DMS 273 treated with DMSO at 0.1 percent for 48 hours (cell line): ENCODE measurements around the gene PCSK6.

Experiments used
- DNase-seq: peaks from one replicate; lab custom pipeline; 2025; lab: John Stamatoyannopoulos, UW

The PCSK6 gene

DNA sequence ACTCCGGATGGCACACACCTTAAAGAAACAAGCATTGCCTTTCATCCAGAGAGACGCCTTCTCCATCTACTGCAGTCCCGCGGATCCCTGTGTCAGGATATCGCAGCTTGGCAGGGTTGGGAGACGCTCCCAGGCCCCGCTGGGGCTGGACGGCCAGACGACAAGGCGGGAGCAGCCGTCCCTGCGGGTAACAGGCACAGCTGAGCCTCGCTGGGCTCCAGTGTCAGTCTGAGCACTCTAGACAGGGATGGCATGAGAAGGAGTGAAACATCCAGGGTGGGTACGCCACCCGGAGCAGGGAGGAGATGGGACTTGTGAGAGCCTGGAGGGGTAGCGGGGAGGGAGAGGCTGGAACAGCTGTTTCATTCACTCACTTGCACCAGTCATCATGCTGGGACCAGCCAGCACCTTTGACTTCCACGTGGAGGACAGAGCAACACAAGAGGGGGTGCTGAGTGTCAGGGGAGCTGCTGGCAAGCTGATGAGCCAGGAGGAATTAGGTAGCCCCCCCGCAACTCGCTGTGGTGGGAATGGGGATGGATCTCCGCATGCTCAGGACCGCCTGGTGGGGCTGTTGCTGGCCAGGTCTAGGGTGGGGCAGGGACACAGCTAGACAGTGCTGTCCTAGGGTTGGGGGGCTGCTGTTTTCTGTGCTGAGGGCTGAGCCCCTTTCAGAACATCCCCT lies 162.9 kb downstream of the PCSK6 start:
- no peak for DNase-seq

DNA sequence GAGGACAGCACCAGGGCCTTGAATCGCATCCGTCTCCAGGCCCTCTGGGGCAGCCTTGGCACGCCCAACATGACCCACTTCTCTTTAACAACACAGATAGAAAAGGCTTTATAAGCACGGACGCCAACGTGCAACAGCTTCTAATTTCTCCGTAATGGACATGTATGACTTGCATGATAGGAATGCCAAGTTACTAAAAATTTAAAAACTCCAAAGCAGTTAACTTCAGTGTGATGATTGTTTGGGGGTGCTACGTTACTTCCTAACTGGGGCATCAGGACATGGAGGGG lies 163.5 kb downstream of the PCSK6 start:
- no peak for DNase-seq

DNA sequence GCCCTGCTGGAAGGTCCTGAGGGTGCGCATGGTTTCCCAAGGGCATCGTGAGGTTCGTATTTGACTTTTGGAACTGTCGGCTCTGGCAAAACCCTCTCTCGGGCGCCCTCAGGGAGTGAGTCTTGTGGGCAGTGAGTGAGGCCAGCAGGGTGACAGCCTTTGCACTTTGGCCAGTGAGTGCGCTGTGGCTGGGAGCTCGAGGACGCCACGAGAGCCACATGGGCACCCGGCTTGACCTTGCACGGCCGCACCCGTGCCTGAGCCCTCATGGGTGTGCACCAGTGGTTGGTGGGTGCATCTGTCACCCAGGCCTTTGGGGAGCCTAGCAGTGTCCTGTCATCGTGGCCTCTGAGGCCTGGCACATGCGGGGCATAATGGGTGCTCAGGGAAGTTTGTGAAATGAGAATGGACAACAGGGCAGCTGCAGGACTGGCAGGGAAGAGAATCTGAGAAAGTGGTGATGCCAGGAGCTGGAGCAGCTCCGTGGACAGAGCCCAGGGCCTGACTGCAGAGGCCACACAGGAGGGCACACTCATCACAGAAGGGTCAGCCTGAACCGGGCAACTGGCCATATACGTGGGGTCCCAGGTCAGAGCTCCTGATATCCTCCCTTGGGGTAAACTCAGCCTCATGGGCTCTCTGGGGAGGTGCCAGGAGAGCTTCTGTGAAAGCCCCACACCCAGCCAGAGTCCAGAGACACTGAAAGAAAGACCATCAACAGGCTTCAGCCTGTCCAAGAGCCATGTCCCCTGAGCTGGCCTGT lies 164.1 kb downstream of the PCSK6 start:
- DNase-seq, result no peak

DNA sequence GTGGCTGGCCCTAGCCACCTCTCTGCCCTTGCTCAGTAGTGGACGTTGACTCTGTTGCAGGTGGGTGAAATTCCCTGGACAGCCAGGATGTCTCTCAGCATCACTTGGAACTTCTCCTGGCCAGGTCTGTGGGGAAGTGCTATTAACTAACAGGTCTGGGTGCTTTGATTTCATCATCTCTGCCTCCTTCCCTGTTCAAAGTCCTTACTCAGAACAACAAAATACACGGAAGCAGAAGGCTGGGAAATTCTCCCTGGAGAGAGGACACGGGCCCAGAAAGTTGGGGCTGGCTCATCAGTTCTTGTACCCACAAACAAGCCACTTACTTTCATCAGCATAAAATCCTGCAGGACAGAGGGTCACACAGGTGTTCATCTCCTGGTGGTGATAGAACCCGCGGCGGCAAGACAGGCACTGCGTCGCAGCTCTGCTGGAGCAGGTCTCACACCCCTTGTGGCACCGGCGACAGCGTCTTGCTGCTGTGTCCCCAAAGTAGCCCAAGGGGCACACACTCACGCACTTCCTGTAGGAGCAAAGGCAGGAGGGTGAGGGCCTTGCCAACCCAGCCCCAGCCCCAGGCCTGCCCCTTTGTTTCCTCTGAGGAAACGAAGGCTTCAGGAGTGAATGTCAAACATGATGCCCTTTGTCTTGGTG lies 164.9 kb downstream of the PCSK6 start:
- no peak for DNase-seq

DNA sequence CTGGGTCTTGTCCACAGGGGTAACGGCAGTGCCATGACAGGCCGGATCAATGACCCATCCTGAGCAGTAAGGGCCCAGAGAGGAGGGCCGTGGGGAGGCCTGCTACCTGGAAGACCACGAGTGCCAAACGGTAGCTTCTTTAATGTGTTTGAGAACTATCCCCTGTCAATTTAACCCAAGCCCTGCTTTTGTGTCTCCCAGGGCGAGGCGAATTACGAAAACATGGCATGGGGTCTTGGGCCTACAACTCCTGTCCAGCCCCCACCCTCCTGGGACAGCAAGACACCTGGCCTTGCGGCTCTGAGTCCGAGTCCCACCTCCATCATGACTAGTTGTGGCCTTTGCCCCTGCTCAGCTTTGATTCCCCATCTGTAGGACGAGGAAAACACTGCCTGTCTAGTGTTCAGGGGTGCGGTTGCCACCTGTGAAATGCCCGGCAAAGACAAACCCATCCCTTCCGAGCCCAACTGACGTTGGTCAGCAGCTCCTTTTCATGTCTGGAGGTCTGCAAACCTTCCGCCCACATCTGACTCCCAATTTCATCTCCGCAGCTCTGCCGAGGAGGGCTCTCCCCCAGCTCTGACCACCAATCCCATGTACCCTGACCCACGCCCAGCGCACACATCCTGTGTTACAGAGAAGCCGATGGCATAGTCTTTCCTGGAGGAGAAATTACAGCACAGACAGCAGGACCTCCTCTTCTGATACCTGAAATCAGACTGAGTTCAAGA lies 165.5 kb downstream of the PCSK6 start:
- DNase-seq, result no peak

DNA sequence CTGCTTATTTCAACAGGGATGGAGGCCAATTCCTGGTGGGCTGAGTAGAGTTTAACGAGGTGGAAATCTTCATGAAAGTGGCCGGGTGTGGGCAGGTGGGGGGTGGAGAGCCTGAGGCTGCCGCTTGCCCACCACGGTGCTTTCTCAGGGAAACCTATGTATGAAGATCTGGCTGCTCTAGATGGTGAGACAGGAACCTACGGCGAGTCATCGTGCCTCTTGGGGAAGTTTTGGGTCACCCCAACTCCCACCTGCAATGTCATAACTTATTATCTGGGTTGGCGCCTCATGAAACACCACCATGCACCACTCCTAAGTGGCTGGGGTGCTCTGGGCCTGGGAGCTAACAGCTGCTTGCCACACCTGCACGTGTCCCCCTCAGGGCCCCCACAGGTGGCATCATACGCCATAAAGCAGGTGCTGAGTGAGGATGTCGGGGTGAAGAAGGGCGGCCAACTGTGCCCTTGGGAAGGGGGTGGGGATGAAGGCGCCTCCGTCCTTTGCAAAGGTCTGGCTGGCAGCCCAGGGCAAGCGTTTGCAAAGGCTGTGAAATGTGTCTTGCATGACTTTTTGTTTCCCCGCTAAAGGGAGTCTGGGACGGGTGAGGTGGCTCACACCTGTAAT lies 166.5 kb downstream of the PCSK6 start:
- DNase-seq, result no peak

DNA sequence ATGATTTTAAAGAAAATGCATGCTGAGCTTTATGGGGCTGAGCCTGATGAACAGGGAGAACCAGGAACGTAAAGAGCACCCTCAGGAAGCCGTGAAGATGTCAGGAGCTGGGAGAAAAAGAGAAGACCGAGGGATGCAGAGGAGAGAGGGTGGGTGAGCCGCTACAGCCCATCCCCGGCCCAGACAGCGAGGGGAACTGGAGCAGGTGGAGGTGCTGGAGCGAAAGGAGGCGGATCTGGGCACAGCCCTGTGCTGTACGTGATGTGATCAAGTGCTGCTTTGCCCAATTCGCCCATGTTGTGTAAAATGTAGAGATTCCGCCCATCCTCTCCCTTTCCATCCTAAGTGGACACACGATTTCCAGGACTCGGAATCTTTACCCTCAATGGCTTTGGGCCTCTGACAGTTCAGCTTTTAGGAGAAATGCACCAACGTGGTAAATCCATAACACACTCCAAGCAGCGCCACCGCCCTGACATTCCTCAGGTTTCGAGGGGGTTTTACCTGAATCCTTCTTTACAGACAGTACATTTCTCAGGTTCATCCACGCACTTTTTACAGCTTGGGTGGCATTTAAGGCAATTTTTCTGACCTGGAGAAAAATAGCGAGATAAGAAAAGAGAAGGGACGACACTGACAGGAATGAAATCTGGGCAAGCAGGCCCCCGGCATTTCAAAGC lies 167.4 kb downstream of the PCSK6 start:
- DNase-seq, result no peak

DNA sequence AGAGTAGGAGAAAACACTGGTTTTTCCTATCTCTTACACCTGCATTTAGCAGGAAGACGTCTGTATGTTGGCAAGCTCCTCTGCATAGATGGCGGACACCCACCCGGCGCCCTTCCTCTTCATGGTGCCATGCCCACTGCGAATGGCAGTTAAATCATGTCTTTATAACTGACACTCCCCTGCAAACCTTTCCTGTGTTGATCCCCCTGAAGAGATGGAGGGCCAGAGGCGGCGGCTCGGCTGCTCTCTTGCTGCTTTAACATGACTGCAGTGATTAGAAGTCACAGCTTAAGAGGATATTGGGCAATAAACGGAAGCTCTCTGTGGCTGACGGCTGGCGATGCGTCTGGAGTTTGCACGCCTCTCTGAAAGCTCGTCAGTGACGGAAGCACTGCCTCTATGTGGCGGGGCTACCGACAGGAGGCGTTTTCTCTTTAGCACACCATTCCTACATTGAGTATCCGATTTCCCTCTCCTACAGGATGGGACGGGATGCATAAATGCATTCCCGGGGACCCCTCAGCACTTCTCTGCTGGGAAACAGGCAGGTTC lies 168.9 kb downstream of the PCSK6 start:
- no peak for DNase-seq

DNA sequence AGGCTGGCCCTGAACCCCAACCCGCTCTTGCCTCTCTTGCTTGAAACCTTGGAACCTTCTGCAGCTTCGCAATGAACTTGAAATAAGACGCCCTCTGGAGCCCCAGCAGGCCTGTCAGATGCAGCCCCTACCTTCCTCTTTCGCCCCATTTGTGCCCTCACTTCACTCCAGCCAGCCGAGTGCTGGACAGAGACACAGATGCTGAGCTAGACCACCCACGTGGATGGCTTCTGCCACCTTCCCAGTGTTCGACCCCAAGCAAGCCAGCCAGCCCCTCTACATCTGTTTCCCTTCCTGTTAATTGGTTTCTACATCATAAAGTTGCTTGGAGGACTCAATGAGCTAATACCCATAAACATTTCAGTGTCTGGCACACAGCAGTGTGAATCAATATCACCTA lies 170.7 kb downstream of the PCSK6 start:
- no peak for DNase-seq

DNA sequence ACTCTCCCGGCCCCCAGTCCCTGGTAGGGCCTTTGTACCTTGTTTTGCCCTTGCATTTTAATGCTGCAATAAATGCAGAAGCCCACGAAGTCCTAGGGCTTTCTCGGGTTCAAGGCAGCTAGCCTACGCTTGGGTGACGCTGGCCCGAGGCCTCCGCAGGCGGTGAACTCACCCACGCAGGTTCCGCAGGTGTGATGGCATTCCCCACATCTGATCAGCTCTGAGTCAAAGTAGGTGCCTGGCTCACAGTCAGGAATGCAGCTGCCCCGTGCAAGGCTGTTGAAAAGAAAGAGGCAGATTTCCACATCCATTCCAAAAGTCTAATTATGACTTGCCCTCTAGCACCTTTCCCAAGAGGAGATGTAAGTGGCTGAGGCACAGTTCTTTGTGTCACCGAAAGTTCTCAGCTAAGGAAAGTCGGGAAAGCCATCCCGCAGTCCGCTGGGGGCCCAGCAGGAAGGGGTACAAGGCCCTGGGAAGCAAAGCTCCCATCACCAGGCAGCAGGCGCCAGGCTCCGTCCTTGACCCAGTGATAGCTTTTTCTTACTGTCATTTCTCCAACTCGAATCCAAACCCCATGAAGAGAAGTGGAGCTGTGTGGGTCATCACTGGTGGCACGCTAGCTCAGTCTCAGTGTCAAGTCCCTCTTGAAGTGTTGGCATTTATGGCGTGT lies 171.2 kb downstream of the PCSK6 start:
- DNase-seq, result no peak

DNA sequence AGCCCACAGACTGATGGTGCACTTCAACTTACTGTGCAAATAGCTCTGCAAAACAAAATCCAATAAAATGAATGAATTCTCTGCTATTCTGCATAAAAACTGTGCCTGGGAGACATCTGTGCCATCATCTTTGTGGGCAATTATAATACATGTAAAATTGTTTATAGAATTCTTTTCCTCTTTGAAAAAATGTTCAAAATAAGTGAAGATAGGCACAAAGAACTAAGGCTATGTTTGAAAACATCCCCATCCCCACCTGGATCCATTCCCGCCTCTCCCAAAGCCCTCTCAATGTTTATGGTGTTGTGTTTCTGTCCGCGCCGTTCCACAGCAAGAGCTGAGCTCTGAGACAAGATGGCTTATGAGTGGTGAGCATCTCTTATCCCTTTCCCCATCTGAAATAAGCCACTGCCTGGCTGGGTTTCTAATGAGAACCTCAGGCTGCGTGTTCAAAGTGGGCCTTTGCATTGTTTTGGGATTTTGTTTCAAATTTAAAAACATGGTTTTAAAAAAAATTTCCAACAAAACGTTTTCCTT lies 172.1 kb downstream of the PCSK6 start:
- DNase-seq, result no peak

DNA sequence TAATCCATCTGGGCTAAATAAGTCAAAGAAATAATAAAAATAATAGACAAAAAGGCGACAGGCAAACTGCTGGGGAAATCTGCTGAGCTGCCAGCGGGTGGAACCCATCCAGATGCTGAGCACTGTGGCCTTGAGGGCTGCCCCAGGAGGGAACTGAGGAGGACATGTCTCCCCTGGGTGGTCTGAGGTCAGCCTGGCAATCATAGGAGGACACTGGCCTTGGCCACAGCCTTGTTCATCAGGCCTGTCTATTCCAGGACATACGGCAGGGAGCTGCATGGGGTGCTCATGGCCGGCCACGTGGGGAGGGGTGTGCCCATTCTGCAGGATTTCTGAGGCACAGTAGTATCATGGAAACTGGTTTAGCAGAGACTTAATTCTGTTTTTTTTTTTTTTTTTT lies 173.0 kb downstream of the PCSK6 start:
- DNase-seq, result no peak

DNA sequence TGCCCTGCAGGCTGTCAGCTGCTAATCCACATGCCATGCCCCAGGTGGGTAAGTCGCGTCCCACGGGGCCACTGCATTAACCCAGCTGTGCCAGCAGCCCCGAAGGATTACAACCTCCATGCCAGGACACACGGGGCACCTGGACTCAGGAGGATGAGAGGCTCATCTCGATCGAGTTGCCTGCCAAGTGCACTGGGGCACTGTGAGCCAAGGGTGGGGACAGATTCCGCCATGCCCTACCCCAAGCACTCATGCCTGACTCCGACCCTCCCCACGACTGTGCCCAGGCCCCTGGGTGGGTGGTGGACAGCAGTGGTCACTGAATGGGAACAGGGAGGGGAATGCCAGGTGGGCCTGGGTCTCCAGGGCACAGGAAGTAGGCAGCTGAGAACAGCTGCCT lies 173.8 kb downstream of the PCSK6 start:
- no peak for DNase-seq

DNA sequence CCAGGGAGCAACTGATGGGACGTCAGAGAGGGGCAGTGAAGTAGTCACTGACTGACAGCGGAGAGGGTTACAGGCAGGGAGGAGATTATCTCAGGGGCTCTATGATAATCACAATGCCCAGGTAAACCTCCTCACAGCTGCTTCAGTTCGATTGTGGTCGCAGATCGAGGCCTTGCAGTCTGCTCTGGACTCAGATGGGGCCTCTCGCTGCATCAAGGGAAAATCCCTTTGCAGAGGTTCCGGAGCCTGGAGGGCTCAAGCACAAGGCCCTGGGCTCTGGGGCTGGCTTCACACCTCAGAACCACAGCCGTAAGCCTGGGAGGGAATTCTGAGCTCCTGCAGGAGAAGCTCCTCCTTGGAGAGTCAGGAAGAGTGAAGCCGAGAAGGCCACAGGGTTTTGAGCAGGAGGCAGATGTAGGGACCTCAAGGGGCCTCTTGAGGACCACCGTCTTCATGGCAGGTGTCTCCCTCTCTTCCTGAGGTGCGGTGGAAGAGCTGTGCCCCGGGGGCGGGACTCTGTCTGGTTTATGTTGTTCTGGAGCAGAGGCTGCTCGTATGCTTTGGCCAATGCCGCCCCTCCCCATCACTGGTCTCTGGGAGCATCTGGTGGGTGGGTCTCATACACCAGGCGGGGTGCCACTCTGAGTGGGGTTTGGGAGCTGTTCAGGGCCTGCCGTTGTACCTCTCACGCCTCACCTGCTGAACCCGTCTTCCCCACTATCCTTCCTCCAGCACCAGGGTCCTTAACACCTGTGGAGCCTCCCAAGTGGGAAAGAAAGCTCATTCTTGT lies 175.0 kb downstream of the PCSK6 start:
- no peak for DNase-seq

DNA sequence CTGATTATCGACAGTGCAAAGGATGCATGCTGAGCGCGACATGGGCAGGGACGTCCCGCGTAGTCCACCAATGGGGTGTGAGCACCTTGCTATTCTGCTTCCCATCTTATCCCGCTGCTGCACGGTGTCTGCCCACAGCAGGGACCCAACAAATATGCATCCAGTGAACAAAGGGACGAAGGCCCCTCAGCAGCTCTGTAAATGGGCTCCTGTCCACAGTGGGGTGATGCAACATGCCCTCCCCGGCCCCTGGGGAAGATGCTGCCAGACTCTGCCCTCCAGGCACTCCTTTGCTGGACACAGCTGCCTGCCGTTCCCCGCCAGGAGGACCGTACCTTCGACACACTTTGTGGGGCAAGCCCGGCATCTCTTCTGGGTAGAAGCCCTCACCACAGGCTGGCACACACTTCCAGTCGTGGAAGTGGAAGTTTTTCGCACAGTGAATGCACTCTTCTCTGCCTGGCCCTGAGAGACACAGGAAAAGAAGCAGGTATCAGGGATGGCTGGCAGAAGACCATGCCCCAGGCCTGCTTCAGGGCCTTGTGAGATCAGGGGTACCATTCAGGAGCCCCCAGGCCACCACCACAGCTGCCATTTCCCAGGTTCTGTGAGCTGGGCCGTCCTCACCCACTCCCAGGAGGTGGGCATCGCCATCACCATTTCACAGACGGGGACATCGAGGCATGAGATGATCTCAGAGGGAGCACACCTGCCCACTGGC lies 176.3 kb downstream of the PCSK6 start:
- DNase-seq, result no peak

DNA sequence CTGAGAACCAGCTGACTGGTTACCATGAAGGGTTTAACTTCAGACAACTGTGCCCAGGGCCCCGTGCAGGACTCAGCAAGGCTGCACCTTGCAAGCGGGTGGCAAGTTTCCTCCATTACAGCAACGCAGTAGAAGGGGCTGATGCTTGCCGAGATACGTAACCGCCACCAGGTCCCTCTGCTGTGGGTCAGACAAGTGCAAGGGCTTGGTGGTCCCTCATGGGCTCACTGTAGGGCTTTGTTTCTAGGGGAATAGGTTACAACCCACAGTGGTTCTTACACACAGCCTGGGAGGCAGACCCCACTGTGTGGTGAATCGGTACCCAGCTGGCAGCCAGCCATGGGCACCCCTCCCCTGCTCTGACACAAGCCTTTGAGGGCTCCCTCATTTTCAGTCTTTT lies 179.0 kb downstream of the PCSK6 start:
- no peak for DNase-seq

DNA sequence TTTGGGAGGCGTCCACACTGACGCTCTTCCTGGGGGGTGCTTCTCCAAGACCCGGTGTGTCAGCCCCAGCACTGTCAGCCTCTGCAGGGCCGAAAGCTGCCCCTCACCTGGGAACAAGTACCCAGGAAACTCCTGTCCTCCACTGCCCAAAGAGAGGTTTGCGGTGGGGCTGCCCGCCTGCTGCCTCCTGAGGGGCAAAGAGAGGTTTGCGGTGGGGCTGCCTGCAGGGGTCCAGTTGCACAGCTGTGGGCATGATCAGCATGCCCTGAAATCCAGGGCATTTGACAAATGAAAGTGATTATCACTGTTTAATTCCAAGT lies 179.4 kb downstream of the PCSK6 start:
- no peak for DNase-seq

DNA sequence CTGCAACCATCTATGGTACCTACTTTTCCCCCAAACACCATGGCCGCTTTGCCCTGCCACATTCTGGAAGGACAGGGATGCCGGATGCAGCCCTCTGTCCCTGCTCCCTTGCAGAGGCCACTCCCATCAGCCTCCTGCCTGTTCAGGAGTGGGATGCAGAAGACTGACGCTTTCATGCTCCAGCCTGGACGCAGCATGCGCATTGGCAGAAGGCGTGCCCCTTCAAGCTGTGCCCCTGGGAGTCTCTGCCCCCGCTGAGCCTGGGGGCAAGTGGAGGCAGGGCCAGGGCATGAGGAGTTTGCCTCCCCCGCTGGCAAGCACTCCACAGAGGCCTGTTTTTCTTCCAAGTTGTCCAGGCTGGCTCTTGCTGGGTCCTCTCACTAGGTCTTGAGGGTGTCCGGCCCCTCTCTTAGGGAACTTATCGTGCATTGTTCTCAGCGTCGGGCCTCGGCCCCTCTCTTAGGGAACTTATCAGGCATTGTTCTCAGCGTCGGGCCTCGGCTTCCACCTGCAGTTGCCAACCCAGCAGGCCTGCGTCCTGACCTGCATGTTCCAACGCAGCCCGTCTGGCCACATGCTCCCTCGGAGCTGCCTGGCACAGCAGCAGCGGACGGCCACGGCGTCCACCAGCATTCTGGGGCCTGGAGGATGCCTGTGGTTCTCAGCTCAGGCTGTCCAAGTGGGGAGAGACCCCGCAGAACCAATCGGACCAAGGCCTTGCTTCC lies 179.9 kb downstream of the PCSK6 start:
- no peak for DNase-seq
